GM13976 (cell line): ENCODE data around the gene GPR6.

ENCODE experiments used
- DNase-seq: peaks from one replicate; pipeline ENCODE4 v3.0.0; 2012; ENCODE audit warnings: low spot score
- CTCF ChIP-seq: IDR thresholded peaks from 2 replicates; pipeline ENCODE4 v1.5.1; 2012; ENCODE audit warnings: borderline replicate concordance, mild to moderate bottlenecking; ENCODE audit not compliant: insufficient read depth; ENCODE audit errors: extremely low read depth, missing control alignments, control extremely low read depth
- in situ Hi-C: fragments of 300-500 bp; cut with MboI; formaldehyde crosslinking; loops from one replicate; pipeline ENCODE4 v1.12.0; 2022; ENCODE audit warnings: low sequenced_read_pairs, mixed read lengths, inconsistent platforms; ENCODE audit not compliant: unreplicated experiment

GPR6 gene

DNA sequence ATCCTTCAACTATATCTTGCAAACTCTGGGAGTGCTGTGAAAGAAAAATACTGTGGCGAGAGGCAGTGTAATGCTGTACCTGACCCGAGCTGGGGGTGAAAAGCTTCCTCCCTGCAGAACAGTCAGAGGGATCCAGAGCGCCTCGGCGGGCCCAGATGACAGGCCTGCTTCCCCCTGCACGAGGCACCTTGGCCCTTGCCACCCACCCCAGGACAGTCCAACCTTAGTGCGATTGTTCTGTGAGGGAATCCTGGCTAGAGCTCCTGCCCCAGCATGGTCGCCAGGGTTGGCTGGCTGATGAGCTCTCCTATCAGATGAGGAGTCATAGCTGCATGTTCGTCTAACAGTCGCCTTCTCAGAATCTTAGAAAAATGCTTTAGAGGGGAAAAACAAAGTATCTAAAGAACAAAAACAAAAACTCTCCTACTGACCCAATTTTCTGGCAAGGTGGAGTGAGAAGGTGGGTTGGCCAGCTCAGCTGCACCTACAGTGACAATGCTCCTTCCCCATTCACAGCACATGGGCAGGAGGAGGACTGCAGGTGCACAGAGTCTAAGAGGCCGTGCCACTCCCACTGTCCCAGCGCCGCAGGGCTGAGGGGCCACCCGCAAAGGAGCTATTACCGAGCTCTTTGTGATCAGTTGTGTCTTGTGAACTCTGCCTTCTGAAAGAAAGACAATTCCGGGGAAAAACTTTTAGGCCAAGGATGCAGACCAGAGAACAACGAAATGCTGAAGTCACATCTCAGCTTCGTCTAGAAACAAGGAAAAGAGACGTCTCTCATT lies 28.6 kb upstream of the GPR6 start:
- TF ChIP-seq CTCF: no peak
- DNase-seq: no peak
- in situ Hi-C loops: no loop called here

DNA sequence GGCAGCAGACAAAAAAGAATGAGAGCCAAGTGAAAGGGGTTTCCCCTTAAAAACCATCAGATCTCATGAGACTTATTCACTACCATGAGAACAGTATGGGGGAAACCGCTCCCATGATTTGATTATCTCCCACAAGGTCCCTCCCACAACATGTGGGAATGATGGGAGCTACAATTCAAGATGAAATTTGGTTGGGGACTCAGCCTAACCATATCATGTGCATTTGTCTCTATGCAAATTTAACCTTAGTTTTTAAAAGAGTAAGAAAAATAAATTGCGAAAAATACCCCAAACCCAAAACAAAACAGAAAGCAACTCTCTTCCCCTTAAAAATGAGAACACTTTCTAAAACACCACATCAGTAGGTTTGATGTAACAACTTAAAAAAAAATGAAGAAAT lies 22.6 kb upstream of the GPR6 start:
- in situ Hi-C loops: no loop called here
- TF ChIP-seq CTCF: no peak
- no peak for DNase-seq

GRCh38 chr6:109958626-109959025 lies 19.5 kb upstream of the GPR6 start:
- no peak for DNase-seq
- in situ Hi-C loops: no loop called here
- TF ChIP-seq CTCF: no peak

DNA sequence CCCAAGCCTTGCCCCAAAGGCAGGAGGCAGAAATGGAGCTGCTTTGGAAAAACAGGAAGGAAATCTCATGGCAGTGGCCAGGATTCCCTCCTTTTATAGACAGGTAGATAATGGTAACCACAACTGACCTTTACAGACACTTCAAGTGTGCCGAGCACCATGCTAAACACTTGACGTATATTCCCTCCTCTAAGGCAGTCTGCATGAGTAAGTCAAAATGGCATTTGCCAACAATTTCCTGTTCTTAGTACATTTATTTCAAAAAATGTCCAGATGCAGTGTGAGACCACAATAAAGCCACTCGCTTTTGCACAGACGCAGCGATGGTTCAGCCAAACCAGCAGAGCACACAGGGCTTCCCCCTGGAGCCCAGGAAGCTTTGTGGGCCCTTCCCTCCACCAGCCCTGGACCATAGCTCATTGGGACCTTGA lies 16.5 kb upstream of the GPR6 start:
- no peak for TF ChIP-seq CTCF
- in situ Hi-C loops: no loop called here
- no peak for DNase-seq

DNA sequence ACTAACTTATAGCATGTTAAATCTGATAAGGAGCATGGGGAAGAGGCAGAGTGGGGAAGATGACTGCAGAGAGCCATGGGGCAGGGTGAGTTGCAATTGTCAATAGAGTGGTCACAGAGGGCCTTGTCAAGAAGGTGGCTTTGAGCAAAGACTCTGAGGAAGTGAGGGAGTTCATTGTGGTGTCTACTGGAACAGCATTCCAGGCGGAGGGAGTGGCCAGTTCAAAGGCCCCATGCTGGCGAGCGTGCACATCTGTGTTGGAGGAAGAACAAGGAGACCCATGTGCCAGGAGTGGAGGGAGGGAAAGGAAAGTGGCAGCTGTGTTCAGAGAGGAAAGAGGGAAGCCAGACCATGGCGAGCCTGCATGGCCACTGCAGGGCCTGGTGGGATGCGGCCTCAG lies 15.8 kb upstream of the GPR6 start:
- no peak for TF ChIP-seq CTCF
- in situ Hi-C loops: no loop called here
- no peak for DNase-seq

- no peak for TF ChIP-seq CTCF
- in situ Hi-C loops: no loop called here
- no peak for DNase-seq
Observed at GRCh38 chr6:109963598-109964170, 14.4 kb upstream of the GPR6 start.
